DND-41 (cell line): Measurements from ENCODE around the gene ZSCAN22.

ENCODE experiments used
- CTCF ChIP-seq: IDR thresholded peaks from 2 replicates; pipeline ENCODE4 v1.5.1; 2012; ENCODE audit warnings: borderline replicate concordance, low read length, moderate library complexity, mild to moderate bottlenecking; ENCODE audit not compliant: poor library complexity, severe bottlenecking; ENCODE audit errors: extremely low read depth
- EZH2 ChIP-seq: IDR thresholded peaks from 3 replicates; pipeline ENCODE4 v1.6.1; 2012; ENCODE audit warnings: borderline replicate concordance, low read depth, mild to moderate bottlenecking, moderate library complexity, low read length, inconsistent platforms; ENCODE audit not compliant: severe bottlenecking

GRCh38 chr19:58355908-58356765 lies 29.3 kb downstream of the ZSCAN22 start:
- TF ChIP-seq CTCF (no peak), EZH2 (no peak)
